Upper lobe of left lung (tissue), 6 donors: ENCODE measurements around the gene ADAMTS1. TPM values are rescaled to one million over a fixed set of nuclear protein-coding genes. Genes with fewer than 3 reads are reported as not detected.

Source experiments
- ATAC-seq, 2 donors: fragments of 200-7000 bp; cut with Tn5 transposase; one replicate each; pipeline ENCODE4 v1.9.1; 2022; ENCODE audit warnings: mild to moderate bottlenecking in 2 of 2, moderate library complexity in 2 of 2; ENCODE audit not compliant: low FRiP score in 2 of 2
- DNase-seq, 2 donors: peaks; one replicate each; pipeline ENCODE4 v3.0.0-alpha.2; 2019 to 2020
- H3K27ac ChIP-seq, 4 donors: fragments of 200-600 bp; sonication (generic); one replicate each; pipeline ENCODE4 v1.5.1; 2016 to 2019
- H3K27me3 ChIP-seq, 4 donors: fragments of 200-600 bp; sonication (generic); one replicate each; pipeline ENCODE4 v1.5.1; 2017 to 2019
- H3K36me3 ChIP-seq, 4 donors: fragments of 200-600 bp; sonication (generic); one replicate each; pipeline ENCODE4 v1.5.1; 2016 to 2019
- H3K4me1 ChIP-seq, 4 donors: fragments of 200-600 bp; sonication (generic); one replicate each; pipeline ENCODE4 v1.5.1; 2018 to 2019
- H3K4me3 ChIP-seq, 4 donors: fragments of 200-600 bp; sonication (generic); one replicate each; pipeline ENCODE4 v1.5.1; 2017 to 2019; ENCODE audit warnings: mild to moderate bottlenecking in 2 of 4, moderate library complexity in 1 of 4
- H3K9me3 ChIP-seq, 4 donors: fragments of 200-600 bp; sonication (generic); one replicate each; pipeline ENCODE4 v1.5.1; 2018 to 2019
- EP300 ChIP-seq, 4 donors: sonication (generic); formaldehyde crosslinking; IDR thresholded peaks; one replicate each; pipeline ENCODE4 v1.5.1; 2017; ENCODE audit warnings: antibody characterized with exemption in 4 of 4, control low read depth in 2 of 4
- POLR2A ChIP-seq, 4 donors: fragments of 450-650 bp; IDR thresholded peaks; one replicate each; pipeline ENCODE4 v1.5.1; 2016 to 2017; ENCODE audit warnings: antibody characterized with exemption in 4 of 4, mild to moderate bottlenecking in 2 of 4
- POLR2AphosphoS5 ChIP-seq, 2 donors: sonication (generic); formaldehyde crosslinking; IDR thresholded peaks; one replicate each; pipeline ENCODE4 v1.5.1; 2017; ENCODE audit warnings: antibody characterized with exemption in 2 of 2
- WGBS, 2 donors: methylation state at CpG; one replicate each; pipeline ENCODE4 v1.1.5; 2017 to 2018; 5-methylcytosine and 5-hydroxymethylcytosine counted together
- total RNA-seq, 6 donors: library from RNA; depleted of rRNA in 4 of 6; stranded (reverse); fragments of >200 nt in 4 of 6; gene quantifications; one replicate each; pipeline versions ENCODE4 v1.1.0 to v1.2.1, GENCODE V29; 2016 to 2021
- TF ChIP-seq, protein P1 (sequence below), 6 experiments: fragments of 450-650 bp in 4 of 6; fragments of 200-600 bp in 2 of 6; sonication (generic) in 2 of 6; IDR thresholded peaks; one replicate each; pipeline ENCODE4 v1.5.1; 2016 to 2019; ENCODE audit warnings: antibody characterized with exemption in 6 of 6
- donor health status: DM: no; HTN: no; CAD: no; lungs with moderate emphysema.
- donor health status: DM: no; HTN: yes; CAD: no; lungs with severe emphysema.

The ADAMTS1 gene
- total RNA-seq, 6 donors from 2014 or later: 37.9 to 144 (median 58.4) TPM

- H3K36me3 ChIP-seq: no peaks in the 10 kb centered on the region
- no peaks in the 10 kb centered on the region for H3K27me3 ChIP-seq
- H3K27ac ChIP-seq: no peak overlapping the region
- 74 to 92% methylated on average over 4 of the region's 4 CpGs for WGBS, 2 donors
- DNase-seq (no peak), ATAC-seq (no peak)
- H3K9me3 ChIP-seq: no peaks in the 10 kb centered on the region
- TF ChIP-seq POLR2AphosphoS5 (IDR thresholded peaks at IDR 0.05): no peak
- peaks cover 0 to 2% (median under 1%) of the 10 kb centered on the region in 4 donors for H3K4me1 ChIP-seq
- no peak overlapping the region for H3K4me3 ChIP-seq
Measured at GRCh38 chr21:26820509-26820908, 24.7 kb downstream of the ADAMTS1 start.

DNA sequence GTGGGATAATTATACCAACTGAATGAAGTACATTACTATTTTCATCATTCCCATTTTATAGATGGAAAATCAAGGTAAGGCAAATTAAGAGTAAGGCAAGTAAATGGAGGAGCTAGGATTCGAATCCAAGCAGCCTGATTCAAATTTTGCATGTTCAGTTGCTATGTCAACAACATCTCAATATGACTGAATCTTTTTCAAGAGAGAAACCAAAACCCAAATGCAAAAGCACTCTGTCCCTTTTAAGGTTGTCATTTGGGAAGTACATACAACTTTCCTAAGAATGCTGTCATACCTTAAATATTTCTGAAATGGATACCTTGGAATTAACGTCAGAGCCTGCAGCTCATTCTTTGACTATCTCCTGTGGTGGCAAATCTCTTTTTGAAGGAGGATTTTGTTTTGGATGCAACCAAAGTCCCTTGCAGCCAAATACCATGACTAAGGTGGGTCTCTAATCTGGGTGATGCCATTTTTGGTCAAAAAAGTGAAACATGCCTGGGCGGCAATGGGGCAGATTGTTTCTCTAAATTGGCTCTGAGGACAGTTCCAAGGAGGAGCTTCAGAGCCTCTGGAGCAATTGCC, 25.4 kb downstream of the ADAMTS1 start:
- Histone ChIP-seq H3K27ac (no peak overlapping the region), H3K4me1 (peaks cover 0 to 6% (median 2%) of the 10 kb centered on the region in 4 donors), H3K9me3 (no peaks in the 10 kb centered on the region), H3K4me3 (no peak overlapping the region), H3K27me3 (no peaks in the 10 kb centered on the region), H3K36me3 (no peaks in the 10 kb centered on the region)
- WGBS, 2 donors: 76 to 88% methylated on average over 3 of the region's 3 CpGs
- no peak for DNase-seq
- no peak for ATAC-seq
- TF ChIP-seq POLR2AphosphoS5 (IDR thresholded peaks at IDR 0.05) (no peak), EP300 (IDR thresholded peaks at IDR 0.05) (no peak), POLR2A (IDR thresholded peaks at IDR 0.05) (no peak)
- TF ChIP-seq, protein P1, sequence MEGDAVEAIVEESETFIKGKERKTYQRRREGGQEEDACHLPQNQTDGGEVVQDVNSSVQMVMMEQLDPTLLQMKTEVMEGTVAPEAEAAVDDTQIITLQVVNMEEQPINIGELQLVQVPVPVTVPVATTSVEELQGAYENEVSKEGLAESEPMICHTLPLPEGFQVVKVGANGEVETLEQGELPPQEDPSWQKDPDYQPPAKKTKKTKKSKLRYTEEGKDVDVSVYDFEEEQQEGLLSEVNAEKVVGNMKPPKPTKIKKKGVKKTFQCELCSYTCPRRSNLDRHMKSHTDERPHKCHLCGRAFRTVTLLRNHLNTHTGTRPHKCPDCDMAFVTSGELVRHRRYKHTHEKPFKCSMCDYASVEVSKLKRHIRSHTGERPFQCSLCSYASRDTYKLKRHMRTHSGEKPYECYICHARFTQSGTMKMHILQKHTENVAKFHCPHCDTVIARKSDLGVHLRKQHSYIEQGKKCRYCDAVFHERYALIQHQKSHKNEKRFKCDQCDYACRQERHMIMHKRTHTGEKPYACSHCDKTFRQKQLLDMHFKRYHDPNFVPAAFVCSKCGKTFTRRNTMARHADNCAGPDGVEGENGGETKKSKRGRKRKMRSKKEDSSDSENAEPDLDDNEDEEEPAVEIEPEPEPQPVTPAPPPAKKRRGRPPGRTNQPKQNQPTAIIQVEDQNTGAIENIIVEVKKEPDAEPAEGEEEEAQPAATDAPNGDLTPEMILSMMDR (IDR thresholded peaks at IDR 0.05): no peak

DNA sequence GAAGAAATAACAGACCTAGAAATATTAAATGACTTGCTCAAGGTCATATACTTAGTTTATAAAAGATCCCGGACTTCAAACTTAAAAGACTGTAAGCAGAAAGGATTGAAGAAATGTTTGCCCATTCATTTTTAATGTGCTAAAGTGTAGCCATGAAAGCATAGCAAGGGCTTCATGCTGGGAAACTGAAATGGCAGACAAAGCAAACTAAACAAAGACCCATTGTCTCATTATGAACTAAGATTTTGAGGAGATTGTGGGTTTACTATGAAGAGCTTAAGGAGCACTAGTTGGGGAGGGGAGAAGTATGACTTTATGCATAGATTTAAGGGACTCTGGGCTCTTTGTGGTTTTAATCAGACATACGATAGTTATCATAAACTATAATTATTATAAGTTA, 26.3 kb downstream of the ADAMTS1 start:
- 93 to 95% methylated on average over 2 of the region's 2 CpGs for WGBS, 2 donors
- no peaks in the 10 kb centered on the region for H3K27me3 ChIP-seq
- no peaks in the 10 kb centered on the region for H3K36me3 ChIP-seq
- H3K4me1 ChIP-seq: peaks cover 0 to 6% (median 2%) of the 10 kb centered on the region in 4 donors
- ATAC-seq (no peak), DNase-seq (no peak)
- no peak overlapping the region for H3K4me3 ChIP-seq
- TF ChIP-seq POLR2A (IDR thresholded peaks at IDR 0.05) (no peak), POLR2AphosphoS5 (IDR thresholded peaks at IDR 0.05) (no peak), EP300 (IDR thresholded peaks at IDR 0.05) (no peak)
- TF ChIP-seq, protein P1 (IDR thresholded peaks at IDR 0.05): no peak
- no peaks in the 10 kb centered on the region for H3K9me3 ChIP-seq
- H3K27ac ChIP-seq: no peak overlapping the region

DNA sequence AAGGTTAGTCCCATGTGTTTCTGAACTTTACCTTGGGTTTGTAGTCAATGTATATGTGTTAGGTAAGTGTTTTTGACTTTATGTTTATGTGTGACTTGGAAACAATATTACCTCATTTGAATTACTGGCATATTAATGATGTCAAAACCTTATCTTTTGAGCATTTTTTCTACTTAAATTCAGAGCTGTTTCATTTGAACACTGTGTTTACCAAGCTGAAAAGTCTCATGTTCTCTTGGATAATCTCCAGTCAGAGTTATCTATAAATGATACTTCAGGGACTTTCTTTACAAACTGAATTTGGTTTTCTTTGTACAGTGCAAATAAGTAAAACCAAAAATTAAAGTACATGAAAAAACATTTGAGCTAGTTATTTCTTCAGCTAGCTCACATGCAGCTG, 30.0 kb downstream of the ADAMTS1 start:
- H3K4me1 ChIP-seq: peaks cover 0 to 6% (median 2%) of the 10 kb centered on the region in 4 donors
- no peaks in the 10 kb centered on the region for H3K27me3 ChIP-seq
- no peak for TF ChIP-seq POLR2A (IDR thresholded peaks at IDR 0.05)
- no peak for TF ChIP-seq POLR2AphosphoS5 (IDR thresholded peaks at IDR 0.05)
- TF ChIP-seq, protein P1 (IDR thresholded peaks at IDR 0.05): no peak
- no peak for TF ChIP-seq EP300 (IDR thresholded peaks at IDR 0.05)
- no peak for ATAC-seq
- H3K36me3 ChIP-seq: no peaks in the 10 kb centered on the region
- DNase-seq: no peak
- no peak overlapping the region for H3K4me3 ChIP-seq
- H3K9me3 ChIP-seq: no peaks in the 10 kb centered on the region
- no peak overlapping the region for H3K27ac ChIP-seq

DNA sequence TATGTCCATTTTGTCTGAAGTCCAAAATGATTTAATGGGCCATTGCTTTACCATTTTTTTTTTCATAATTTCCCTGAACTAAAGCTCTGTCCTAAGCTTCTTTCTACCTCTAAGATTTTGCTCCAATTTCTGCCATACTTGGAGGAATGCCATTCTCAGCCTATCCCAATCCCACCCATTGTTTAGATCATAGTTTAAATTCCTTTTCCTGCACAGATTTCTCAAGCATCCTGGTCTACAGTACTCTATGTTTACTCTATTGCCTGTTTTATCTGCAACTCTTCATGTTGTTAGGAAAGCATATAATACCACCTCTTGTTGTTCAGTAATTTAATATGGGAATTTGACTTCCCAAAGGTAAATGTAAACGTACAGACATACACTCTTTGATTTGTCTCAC, 30.8 kb downstream of the ADAMTS1 start:
- H3K27ac ChIP-seq: no peak overlapping the region
- H3K9me3 ChIP-seq: no peaks in the 10 kb centered on the region
- 0 to 38% methylated on average over 1 of the region's 1 CpG for WGBS, 2 donors
- DNase-seq (no peak), ATAC-seq (no peak)
- no peaks in the 10 kb centered on the region for H3K27me3 ChIP-seq
- H3K36me3 ChIP-seq: no peaks in the 10 kb centered on the region
- H3K4me1 ChIP-seq: peaks cover 0 to 6% (median 2%) of the 10 kb centered on the region in 4 donors
- no peak overlapping the region for H3K4me3 ChIP-seq
- TF ChIP-seq, protein P1 (IDR thresholded peaks at IDR 0.05): no peak
